Measurements from ENCODE around the gene HDAC4.

The HDAC4 gene

DNA sequence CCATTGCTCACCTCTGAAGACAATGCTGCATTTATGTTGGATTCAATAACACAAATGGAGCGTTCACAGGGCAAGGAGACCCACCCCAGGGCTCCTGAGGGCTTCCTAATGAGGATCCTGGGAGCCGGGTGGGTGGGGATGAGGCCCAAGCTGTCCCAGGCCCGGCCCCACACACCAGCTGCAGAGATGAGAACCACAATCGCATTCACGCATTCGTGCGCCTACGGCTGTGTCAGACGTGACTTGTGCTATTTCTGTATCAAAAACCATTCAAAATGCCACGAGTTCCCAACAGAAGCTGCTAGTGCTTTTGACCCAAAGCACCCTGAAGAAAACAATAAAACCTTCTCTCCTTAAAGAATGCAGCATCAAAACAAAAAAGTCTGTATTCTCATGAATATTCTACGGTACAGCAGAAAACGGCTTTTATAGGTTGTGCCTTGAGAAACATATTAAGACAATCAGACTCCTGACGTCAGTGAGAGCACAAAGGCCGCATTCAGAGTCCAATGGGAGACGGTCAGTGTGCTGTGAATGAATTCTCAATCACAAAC is 205.4 kb downstream of the HDAC4 start:
- DNase-seq: no peak

DNA sequence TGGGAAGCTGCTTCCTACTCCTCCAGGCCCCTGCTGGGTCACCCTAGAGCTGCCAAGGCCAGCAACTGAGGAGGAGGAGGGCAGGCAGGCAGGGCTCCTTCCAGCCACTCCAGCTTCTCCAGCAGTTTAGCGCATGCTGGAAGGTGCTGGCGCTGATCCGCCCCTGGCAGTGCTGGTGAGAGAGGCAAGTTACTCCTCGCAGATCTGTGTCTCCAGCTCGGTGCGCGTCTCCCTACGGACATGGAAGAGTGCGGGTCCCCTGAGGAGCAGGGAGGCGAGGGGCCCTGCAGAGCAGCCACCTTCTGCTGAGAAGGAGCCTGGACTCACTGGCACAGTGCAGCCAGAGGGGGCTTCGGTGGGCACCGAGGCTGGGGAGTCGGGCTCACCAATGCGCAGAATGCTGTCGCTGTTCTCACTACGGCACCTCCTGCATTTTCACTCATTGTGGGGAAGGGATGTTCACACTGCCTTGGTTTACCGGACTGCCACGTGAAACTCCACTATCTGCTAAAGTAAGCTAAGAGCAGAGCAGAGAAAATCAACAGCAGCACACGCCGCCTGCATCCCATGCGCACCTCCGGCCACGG is 206.0 kb downstream of the HDAC4 start:
- no peak for DNase-seq

DNA sequence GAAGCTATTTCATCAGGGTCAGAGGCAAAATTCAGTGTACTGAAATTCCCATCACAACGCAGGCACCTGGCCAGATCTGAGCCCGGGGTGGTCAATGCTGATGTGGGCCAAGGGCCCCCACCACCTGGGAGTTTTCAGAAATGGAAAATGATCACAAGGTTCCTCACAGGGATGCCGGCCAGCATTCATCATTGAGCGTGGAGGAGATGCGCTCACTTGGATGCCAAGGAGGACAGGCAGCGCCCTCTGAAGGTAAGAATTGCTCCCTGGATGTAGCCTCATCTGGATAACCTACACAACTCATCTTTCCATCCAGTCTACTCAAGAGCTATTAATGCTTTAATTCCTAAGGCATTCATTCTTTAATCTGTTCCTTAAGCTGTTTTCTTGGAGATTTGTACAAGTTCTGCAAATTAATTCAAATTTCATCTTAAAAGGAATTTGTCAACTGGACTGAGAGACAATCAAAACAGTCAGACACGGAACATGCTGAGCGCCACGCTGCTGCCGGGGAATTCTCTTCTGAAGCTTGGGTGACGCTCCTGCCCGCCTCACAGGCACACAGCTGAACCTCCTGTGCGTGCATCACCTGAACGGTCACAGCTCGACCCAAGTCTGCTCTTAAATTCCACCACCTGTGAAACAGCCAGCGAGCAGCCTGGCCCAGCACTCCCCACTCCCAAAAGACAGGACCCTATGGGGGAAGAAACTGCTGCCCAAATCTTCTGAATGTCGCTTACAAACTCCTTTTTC is 206.7 kb downstream of the HDAC4 start:
- no peak for DNase-seq

DNA sequence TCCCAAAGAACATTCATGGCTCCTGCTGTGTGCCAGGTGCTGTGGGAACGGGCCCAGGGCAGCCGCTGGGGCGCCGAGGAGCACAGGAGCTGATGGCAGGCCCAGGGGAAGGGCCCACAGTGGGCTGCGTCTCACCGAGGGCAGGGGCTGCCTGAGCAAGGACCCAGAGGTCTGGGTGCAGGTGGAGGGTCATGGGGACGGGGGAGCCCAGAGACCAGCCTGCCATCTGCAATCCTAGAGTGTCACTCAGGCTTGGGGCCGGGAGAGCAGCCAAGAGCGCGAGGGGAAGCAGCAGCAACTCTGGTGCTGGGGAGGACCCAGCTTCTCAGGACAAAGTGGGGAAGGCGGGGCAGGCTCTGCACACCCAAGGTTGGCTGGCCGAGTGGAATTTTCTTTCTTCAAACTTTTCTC is 207.4 kb downstream of the HDAC4 start:
- DNase-seq: no peak

DNA sequence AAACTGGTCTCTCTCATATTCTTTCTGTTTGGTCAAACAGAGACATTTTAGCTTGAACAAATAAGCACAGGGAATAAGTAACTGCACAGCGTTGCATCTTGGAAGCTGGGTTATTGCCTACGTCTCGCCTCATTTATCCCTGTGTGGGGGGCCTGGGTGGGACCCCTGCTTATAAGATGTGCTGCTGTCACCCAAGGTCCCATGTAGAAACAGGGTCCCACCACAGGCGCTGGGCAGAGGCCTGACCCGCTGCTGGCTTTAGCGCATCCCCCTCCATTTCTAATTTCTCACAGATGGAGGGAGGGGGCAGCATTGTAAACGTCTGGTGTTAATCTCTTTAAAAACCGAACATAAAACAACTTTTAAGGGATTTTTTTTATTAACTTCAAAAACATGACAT is 207.8 kb downstream of the HDAC4 start:
- no peak for DNase-seq

DNA sequence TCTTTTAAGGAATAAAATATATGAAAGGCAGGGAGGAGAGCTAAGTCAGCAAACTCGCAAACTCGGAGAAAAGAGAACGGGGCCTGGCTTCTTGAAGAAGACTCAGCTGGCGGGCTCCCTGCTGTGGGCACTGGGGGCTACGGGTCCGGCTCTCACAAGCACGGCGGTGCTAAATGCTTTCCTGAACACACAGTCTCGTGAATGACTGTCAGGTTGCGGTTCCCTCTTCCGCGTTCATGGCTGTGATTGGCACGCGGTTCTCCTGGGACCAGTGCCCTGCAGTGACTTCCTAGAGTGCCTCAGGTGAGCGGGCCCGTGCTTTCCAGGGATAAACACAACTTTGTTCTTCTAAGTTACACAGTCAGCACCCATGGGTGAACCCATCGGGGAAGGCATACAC is 208.4 kb downstream of the HDAC4 start:
- no peak for DNase-seq

DNA sequence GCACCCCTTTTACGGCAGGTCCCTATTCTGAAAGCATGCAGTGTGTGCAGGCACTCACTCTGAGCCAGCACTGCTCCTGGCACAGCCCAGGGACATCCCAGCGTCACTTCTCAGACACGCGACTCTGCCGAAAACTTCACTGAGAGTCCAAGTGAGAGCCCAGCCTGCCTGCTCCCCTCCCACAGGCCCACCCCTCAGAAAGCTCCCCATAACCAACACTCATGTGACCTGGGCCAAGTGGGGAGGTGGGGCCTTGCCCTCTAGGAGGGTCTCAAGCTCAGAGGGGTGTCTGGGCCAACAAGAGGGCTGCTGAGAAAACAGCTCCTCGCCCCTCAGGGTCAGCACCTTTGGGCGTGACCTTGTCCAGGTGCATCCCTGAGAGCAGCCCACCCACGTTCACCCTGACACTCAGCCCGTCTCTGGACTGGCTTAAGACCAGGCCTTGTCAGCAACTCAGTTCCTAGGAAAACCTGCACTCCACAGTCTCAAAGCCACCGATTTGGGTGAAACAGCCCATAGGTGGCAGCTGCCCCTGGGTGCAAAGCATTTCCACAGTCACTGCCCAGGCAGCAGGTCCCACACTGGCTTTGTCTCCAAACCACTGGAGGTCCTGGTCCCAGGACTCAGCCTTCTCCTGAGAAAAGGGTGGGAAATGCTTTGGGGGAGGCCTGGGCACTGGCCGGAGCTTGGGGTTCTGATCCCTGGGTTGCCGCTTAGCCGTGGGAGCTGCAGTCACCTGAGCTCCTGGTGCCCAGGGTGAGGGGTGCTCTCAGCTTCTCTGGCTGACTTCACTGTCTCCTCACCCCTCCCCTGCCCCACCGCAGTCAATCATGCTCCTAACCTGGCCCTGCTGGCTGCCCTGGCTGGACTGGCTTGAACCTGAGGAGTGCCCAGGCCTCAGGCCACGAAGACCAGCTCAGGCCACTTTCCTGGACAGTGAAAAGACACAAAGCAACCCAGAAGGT is 209.6 kb downstream of the HDAC4 start:
- no peak for DNase-seq

DNA sequence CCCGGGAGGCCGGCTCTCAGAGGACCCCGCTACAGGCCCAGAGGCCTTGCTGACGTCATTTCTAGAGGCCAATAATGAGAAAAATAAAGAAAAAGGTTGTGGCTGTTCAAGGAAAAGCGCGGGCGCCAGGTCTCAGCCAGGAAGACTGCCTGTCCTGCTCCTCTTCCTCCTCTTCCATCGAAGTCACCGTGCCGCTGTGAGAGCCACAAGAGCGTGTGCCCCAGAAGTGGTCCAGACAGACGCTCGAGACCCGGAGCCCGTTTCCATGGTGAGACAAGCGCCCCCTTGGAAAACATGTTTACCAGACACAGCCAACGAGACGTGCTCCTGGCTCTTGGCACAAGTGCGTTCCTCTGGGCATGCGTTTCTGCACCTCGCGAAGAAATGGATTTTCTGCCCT is 210.5 kb downstream of the HDAC4 start:
- no peak for DNase-seq

DNA sequence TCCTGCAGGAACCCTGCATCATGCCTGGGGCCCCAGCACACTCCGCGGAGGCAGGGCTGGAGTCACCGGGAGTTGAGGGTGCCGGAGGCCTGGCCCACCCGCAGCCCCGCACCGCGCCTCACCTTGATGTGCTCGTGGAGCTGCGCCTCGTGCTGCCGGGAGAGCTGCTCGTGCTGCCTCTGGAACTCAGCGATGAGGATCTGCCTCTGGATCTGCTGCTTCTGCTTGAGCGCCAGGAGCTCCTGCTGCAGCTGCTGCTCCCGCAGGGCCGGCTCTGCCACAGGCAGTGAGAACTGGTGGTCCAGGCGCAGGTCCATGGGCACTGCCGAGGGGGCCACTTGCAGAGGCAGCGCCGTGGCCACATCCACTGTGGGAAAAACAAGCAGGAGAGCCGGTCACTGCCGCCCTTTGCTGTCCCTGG is 211.1 kb downstream of the HDAC4 start:
- no peak for DNase-seq

DNA sequence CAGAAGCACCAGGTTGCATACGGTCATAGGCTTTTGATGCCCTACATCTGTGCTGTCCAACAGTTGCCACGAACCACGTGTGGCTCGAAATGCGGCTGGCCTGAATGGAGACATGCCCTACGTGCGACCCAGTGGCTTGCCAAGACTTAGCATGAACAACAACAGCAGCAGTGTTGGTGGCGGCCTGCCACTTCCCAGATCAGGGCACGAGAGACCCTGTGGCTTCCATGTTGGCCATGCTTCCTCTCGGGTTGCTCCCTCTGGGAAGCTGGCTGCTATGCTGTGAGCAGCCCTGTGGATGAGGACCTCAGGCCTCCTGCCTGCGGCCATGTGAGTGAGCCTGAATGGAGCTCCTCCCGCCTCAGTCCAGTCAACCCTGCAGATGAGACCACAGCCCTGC is 212.3 kb downstream of the HDAC4 start:
- DNase-seq: no peak

DNA sequence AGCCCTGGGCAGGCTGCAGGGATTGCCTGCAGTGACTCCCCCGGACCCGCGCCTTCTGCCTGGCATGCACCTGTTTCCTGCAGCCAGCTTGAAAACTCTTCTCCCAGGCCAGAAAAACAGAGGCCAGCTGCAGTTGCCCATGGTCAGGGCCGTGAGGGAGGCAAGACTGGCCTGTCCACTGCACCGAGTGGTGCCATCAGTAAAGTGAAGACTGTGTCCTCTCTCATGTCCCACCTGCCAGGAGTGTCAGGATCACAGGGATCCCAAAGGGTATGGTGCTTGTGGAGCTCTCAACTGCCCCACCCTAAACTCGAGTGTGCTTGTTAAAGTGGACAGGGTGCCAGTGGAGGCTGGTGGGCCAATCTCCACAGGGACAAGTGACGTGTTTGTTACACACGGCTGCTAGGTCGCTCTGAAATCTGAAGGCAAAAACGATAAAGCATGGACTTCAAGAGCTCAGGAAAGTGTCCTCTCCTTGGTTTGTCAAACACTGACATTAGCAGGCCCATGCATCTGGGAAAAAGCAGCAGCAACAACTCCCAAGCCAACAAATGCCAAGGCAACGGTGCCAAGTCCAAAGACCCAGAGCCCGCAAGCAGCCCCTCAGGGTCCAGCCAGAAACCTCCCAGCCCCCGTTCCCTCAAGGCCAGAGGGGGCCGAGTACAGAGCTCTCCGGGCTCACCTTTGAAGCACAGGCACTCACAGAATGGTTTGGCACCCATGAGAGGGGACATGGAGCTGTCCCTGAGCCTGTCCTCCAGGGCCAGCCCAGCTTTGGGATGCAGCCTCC is 213.2 kb downstream of the HDAC4 start:
- no peak for DNase-seq

DNA sequence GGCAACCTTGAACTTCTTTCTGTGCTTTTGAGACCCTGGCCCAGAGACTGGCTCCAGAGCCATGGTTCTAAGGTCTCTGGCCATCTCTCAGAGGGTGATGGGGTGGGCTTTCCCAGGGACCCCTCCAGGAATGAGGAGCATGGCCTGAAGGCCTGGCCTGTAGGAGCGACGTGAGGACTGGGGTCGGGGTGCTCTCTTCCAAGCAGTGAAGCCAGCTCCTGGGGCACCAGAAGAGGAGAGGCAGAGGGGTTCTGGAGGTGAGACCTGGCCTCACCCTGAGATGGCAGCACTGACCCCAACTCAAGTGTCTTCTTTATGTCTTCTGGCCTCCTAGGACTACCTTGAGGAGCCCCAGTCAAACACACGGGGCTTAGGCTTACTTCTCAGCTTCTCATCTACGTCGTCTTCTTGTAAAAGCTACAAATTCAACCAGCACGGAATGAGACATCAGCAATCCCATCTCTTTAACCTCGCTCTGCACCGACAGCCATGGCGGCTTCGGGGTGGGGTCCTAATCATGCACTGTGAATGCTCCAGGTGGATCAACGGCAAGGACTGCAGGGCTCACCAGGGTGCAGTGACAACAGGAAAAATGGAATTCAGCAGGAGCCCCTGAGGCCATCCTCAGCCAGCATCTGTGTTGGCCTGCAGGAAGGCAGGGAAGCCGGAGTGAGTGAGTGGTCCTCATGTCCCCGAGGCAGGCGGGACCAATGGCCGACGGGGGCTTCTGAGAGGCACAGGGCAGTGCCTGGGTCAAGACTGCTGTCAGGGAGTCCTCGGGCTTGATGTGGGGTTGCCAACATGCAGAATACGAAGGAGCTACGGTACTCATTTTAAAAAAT is 214.1 kb downstream of the HDAC4 start:
- DNase-seq: no peak

DNA sequence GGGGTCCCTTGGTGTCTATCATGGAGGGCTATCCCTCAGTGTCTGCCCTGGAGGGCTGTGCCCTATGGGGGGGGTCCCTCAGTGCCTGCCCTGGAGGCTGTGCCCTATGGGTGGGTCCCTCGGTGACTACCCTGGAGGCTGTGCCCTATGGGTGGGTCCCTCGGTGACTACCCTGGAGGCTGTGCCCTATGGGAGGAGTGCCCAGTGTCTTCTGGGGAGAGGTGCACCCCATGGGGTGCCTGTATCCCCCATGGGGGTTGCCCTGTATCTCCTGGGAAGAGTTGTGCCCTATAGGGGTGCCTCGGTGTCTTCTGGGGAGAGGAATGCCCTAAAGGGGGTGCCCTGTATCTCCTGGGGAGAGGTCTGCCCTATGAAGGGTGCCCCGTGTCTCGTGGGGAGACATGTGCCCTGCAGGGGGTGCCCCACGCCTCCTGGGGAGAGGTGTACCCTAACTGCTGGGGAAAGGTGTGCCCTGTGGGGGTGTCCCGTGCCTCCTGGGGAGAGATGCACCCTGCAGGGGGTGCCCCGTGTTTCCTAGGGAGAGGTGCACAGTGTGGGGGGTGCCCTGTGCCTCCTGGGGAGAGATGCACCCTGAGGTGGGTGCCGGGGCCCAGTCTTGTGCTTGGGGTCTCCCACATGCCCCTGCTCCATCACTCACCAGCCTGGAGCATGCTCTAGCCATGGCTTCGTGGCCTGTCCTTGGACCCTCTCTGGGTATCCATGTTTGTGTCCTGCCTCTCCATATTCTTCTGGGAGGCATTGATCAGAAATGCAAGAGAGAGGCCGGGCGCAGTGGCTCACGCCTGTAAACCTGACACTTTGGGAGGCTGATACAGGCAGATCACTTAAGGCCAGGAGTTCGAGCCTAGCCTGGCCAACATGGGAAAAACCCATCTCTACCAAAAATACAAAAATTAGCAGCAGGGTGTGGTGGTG is 215.6 kb downstream of the HDAC4 start:
- DNase-seq: no peak

DNA sequence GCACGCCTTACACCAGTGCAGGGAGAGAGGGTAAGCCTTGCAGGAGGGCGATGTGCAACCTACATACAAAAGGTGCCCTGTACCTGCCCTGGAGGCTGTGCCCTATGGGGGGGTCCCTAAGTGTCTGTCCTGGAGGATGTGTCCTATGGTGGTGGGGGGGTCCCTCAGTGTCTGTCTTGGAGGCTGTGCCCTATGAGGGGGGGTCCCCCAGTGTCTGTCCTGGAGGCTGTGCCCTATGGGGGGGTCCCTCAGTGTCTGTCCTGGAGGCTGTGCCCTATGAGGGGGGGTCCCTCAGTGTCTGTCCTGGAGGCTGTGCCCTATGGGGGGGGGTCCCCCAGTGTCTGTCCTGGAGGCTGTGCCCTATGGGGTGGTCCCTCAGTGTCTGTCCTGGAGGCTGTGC is 216.6 kb downstream of the HDAC4 start:
- no peak for DNase-seq

DNA sequence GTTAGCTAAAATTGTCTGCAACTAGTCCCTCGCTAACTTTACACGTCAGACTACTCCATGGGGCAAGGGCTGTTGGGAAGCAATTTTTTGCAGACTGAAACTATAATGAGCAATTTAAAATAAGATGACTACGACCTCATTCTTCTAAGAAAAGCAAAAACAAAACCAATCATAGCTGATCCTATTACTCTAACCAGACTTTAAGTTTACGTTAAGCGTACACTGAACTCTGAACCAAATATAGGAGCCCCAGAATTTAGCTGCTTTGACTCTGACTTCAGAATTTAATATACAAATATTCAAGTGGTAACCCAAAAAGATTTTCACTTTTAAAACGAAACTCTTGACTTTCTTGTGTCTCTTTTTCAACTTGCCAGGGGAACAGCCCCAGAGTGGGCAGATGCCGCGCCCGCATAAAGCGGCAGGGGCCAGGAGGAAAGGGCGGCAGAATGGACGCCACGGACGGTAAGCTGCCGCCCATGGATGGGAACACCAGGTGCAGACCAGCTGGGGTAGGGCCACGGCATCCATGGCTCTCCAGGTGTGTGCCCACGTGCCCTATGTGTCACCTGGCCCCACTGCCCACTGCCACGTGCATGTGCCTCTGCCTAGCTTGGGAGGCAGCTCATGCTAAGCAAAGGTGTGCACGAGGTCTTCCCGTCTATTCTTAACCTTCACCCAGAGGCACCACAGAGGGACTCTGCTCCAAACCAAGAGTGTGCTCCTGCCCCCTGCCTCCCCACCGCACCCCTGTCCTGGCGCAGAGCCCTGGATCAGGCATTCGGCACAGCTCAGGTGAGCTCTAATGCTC is 217.6 kb downstream of the HDAC4 start:
- no peak for DNase-seq

DNA sequence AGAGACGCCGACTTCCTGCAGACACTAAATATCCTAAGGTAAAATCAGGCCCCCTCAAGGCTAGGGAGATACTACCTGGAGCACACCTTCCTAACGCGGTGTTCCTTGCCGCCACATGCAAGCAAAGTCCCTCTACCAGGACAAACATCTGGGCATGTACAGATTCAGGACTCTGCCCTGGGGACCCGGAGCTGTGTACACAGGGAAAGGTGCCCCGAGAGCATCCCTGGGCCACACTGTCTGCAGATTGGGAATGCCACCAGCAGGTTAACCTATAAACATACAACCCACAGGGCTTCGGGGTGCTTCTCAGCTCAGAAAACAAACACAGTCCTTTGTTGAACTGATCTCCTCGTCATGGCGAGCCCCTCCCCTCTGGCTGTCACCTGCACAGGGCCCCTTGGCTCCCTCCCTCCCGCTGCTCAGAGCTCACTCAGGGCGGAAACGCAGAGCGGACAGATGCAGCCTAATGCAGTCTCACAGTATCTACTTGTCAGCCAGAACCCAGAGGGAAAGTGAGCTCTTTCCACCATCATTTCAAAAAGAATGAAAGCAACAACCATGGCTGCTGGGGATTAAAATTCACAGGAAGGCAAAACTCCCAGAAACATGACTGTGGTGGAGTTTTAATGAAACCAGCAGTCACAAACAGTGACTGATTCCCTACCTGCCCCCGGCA is 218.8 kb downstream of the HDAC4 start:
- no peak for DNase-seq

DNA sequence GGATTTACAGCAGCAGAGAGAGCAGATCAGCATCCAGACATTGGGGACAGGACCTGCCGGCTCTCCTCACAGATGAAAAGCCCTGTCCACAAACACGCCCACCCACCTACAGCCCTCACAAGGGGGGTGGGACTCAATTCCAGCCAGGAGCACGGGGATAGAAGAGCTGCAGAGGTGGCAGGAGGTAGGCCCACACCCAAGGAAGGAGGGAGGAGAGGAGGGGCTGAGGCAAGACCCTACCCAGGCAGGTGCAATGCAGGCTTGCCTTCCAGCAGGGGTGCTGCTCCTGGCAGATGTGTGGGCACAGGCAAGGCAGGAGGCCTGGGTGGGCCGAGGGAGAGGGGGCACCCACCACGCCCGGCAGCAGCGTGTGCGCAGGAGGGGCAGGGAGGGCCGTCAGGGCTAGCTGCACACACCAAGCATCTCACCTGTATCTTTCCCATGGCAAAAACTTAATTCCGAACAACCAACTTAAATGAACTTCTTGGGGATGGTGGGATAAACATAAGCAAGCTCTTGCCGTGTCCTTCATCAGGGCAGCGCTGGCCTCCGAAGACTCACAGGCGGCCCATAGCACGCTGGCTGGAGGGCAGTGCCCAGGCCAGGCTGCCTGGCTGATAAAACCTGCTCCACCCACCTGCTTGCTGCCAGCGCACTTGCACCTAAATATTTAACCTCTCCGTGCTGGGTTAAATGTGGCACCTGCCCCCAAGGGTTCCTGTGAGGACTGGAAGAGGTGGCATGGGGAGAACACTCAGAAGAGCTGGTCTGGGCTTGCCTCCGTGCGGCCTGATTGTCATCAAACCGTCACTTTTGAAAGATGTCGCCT is 219.5 kb downstream of the HDAC4 start:
- no peak for DNase-seq

DNA sequence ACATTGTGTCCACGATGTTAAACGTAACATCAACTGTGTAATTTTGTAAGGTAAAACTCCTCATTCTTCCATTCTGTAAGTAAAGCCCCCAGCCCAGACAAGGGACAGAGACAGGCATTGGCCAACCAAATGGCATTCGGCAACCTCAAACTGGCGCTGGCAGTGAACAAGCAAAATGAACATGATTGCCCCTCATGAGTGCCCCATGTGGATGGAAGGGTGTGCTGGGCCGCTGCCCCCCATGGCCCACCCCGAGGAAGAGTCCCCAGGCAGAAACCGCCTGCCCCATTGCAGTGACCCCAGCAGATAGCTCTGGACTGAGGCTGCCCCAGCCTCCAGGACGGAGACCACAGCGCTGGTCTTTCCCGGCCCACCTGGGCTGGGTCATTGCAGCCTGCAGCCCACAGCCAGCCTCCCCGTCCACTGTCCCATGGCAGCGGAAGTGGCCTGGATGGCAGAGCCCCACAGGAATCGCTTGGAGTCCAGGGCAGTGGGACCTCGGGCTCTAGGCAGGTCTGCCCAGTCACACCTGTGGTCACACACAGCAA is 220.2 kb downstream of the HDAC4 start:
- no peak for DNase-seq
